Measurements from ENCODE around the gene PDE4B. TPM values are rescaled to one million over a fixed set of nuclear protein-coding genes. Genes with fewer than 3 reads are reported as not detected.
"Not testable (repeated sequence)": the region's sequence is repeated elsewhere in the genome, so short reads cannot be mapped to it uniquely, and the experiment has no call there.

The PDE4B gene
- total RNA-seq, 1 experiment from 2014 or later, result 2.6 TPM

DNA sequence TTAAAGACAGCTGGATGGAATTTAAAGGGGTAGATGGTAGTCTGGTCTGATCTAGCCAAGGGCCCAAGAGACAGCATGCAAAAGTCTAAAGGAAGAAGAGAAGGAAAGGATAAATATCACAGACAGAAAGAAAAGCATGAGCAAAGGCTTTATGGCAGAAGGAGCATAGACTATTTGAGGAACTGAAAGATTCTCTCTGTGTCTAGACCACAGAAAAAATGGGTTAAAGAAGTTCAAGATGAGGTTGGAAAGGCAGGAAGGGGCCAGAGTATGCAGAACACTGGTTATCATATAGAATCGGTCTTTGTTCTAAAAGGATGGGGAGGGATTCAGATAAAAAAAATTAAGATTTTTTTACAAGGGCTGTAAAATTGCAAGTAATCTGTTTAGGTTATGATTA, 604.5 kb downstream of the PDE4B start:
- Histone ChIP-seq H3K27me3 (no peaks in the 10 kb centered on the region), H3K27ac (no peak overlapping the region), H3K4me1 (no peaks in the 10 kb centered on the region), H3K9me3 (replicated peaks) (no peaks in the 10 kb centered on the region), H3K4me3 (no peak overlapping the region), H3K36me3 (no peaks in the 10 kb centered on the region)
- no peak for DNase-seq

DNA sequence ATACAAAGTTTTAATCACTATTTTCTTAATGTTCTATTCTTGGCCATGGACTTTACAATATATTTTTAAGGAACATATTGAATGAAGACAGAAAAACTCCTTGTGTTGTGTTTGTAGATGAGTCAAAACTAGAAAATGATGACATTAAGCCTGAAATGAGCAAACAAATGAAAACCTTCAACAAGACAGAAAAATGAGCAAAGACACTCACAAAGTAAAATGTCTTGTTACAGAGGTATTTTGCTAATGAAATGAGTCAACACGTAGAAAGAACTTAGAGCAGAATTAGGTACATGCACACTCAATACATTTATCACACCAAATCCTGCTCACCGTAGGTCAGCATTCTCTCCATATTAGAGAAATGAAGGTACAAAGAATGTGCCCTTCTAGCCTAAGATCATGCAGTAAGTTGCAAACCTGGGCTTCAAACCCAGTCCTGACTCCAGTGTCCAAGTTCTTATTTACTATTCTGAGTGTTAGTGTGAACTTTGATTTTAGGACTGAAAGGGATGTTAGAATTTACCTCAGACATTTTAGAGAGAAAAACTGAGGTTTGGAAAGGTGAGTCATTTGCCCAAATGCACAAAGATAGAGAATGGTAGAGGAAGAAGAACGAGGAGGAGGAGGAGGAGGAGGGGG, 607.3 kb downstream of the PDE4B start:
- Histone ChIP-seq H3K27me3 (no peaks in the 10 kb centered on the region), H3K4me3 (no peak overlapping the region), H3K4me1 (no peaks in the 10 kb centered on the region), H3K36me3 (no peaks in the 10 kb centered on the region), H3K9me3 (replicated peaks) (no peaks in the 10 kb centered on the region), H3K27ac (no peak overlapping the region)
- DNase-seq, result no peak

DNA sequence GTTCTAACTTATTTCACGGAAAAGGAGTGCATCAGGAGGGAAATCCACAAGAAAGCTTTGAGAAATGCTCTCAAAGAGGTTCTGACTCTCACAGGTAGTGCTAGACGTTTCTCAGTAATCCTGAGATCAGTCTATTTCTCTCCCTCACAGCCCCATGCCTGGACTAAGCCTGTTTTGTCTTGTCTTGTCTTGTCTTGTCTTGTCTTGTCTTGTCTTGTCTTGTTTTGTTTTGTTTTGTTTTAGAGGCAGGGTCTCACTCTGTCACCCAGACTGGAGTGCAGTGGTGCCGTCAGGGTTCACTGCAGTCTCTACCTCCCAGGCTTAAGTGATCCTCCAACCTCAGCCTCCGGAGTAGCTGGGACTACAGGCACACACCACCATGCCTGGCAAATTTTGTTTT, 608.0 kb downstream of the PDE4B start:
- Histone ChIP-seq H3K27me3 (no peaks in the 10 kb centered on the region), H3K27ac (no peak overlapping the region), H3K9me3 (replicated peaks) (no peaks in the 10 kb centered on the region), H3K4me1 (no peaks in the 10 kb centered on the region), H3K4me3 (no peak overlapping the region), H3K36me3 (no peaks in the 10 kb centered on the region)
- DNase-seq, result no peak

DNA sequence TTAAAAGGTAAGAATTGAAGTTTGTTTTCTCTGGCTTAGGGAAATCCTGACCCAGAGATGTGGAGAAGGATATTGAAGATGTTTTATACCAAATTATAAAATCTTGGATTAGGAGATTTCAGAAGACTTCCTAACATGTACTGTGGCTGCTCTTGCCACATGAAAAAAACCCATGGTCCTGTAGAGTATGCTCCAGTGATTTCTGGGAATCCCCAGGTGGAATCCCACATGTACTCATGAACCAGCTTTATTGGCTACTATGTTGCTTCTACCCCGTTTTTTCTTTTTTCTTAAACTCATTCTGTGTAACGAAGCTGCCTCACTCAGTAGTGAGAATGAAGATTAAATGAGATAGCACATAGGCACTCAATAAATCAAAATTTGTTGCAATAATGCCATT, 608.5 kb downstream of the PDE4B start:
- no peak overlapping the region for H3K27ac ChIP-seq
- no peaks in the 10 kb centered on the region for H3K9me3 ChIP-seq (replicated peaks)

DNA sequence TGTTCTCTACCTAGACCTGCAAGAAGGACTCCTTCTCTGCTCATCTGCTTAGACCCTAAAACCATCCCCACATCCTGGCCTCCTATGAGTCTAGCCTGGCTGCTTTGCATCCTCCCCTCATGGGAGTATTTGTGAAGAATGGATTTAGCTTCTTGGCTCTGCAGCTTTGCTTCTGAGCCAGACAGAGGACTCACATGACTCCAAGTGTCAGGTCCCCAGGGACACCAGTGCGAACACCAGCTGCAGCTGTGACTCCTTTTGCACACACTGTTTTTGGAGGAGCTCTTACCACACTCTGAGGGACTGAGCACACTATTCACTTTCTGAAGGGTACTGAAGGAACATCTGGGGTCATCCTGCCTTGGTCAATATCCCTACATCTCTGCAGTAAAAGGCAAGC, 609.5 kb downstream of the PDE4B start:
- Histone ChIP-seq H3K27ac (no peak overlapping the region), H3K27me3 (no peaks in the 10 kb centered on the region), H3K36me3 (no peaks in the 10 kb centered on the region), H3K4me1 (no peaks in the 10 kb centered on the region), H3K4me3 (no peak overlapping the region), H3K9me3 (replicated peaks) (no peaks in the 10 kb centered on the region)
- DNase-seq, result peak; percentile 44 to 62

More for the DNA sequence above, 608.5 kb downstream of the PDE4B start:
- no peak overlapping the region for H3K4me3 ChIP-seq
- H3K27me3 ChIP-seq, result no peaks in the 10 kb centered on the region
- no peaks in the 10 kb centered on the region for H3K36me3 ChIP-seq
- DNase-seq, result no peak
- no peaks in the 10 kb centered on the region for H3K4me1 ChIP-seq

DNA sequence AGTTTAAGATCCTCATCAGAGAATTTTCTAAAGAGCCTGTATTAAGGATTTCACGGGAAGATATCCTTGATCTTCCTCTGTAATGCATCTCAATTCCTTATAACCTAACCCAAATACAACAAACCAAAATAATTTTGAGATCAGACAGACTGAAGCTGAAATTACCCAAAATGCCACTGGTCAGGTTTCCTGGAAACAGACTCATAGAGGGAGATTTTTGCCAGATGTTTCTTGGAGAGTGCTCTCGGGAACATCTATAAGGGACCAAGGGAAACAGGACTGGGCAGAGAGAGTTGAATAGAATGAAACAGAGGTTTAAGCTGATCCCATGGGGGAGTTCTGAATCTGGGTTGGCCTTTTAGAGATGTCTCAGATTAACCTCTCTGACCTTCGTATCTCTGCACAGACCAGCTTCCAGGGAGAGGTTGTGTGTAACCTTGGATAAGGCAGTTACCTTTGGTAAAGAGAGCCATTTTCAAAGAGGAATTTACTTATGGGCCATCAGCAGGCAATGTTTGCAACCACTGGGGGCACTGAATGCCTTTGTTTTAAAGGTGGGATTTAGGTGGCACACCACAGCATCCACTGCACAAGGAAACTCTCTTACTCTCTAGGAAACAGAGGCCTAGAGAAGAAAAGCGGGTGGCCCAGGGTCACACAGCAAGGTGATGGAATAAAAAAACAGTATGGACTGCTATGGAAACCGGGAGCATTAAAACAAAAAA, 610.5 kb downstream of the PDE4B start:
- Histone ChIP-seq H3K27me3 (no peaks in the 10 kb centered on the region), H3K4me3 (no peak overlapping the region), H3K36me3 (no peaks in the 10 kb centered on the region), H3K27ac (no peak overlapping the region), H3K9me3 (replicated peaks) (no peaks in the 10 kb centered on the region), H3K4me1 (no peaks in the 10 kb centered on the region)
- DNase-seq, result no peak

DNA sequence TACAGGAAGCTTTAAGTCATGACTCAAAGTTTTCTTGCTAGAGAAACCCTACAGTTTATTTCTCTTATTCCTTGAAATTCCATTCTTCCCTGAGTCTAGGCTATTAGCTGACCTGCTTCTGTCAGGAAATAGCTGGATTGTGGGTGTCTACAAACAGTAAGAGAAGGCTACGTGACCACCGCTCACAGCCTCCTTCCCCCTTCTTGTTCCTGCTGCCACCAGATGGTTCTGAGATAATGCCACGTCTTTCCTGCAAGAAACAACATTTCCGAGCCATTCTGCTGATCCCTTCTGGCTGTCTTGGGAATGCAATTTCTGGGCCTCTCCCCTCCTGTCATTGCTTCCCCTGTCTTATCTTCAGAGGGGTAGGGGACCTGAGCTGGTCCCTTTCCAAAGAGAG, 612.4 kb downstream of the PDE4B start:
- H3K36me3 ChIP-seq, result no peaks in the 10 kb centered on the region
- DNase-seq, result no peak
- H3K9me3 ChIP-seq (replicated peaks), result 0 out of 2 replicates have a peak, but pooled peaks cover 5% of the 10 kb centered on the region
- no peaks in the 10 kb centered on the region for H3K4me1 ChIP-seq
- no peaks in the 10 kb centered on the region for H3K27me3 ChIP-seq
- no peak overlapping the region for H3K4me3 ChIP-seq
- no peak overlapping the region for H3K27ac ChIP-seq

DNA sequence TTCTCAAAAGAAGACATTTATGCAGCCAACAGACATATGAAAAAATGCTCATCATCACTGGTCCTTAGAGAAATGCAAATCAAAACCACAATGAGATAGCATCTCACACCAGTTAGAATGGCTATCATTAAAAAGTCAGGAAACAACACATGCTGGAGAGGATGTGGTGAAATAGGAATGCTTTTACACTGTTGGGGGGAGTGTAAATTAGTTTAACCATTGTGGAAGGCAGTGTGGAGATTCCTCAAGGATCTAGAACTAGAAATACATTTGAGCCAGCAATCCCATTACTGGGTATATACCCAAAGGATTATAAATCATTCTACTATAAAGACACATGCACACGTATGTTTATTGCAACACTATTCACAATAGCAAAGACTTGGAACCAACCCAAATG, 618.8 kb downstream of the PDE4B start:
- not testable (repeated sequence) for H3K4me3 ChIP-seq; H3K27me3 ChIP-seq; H3K9me3 ChIP-seq (replicated peaks); H3K4me1 ChIP-seq; H3K36me3 ChIP-seq; DNase-seq; H3K27ac ChIP-seq

DNA sequence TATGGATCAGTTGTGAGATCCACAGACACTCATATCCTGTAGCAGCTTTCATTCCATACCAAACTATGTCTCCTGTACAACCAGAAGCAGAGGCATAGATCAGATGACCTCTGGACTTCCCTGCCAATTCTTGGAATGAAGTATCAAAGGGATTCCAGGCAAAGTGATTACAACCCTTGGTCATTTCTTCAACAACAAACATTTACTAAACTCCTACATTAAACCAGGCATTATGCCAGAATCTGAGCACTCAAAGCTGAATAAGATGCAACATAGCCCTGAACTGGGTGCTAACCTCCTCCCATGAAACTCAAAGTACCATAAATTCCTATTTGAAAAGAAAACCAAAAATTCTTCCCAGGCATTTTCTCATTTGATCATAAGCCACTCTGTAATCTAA, 620.0 kb downstream of the PDE4B start:
- Histone ChIP-seq H3K9me3 (replicated peaks) (0 out of 2 replicates have a peak, but pooled peaks cover 5% of the 10 kb centered on the region), H3K27ac (no peak overlapping the region), H3K4me3 (no peak overlapping the region), H3K36me3 (no peaks in the 10 kb centered on the region), H3K27me3 (no peaks in the 10 kb centered on the region), H3K4me1 (no peaks in the 10 kb centered on the region)
- no peak for DNase-seq

DNA sequence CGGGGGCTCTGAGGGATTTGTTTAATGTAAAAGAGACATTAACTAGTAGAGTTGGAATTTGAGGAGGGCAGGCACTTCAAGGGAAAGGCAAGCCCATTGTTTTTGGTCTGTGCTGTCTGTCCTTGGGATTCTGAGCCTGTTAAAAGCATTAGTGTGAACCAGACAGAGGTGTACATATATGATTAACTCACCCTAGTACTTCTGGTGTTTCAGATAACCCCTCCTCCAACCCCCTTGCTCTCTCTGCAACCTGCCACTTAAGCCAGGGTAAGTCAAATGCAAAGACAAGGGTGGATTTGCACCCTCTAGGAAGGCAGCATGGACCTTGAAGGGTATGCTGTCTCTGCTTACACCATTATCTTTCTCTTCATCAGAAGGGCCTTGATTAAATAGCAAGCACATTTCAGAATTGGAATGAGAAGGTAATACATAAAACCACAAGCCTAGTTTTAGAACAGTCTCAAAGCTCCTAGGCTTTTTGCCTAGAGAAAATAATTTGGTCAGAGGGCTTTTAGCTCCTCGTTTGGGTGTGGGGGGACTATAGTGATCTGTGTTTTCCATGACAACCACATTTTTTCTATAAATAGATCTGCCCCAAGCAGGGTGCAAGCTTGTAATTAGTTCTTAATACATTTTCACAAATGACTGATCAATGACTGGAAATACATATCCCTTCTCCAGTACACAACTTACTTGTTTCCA, 620.6 kb downstream of the PDE4B start:
- Histone ChIP-seq H3K27ac (no peak overlapping the region), H3K36me3 (no peaks in the 10 kb centered on the region), H3K27me3 (no peaks in the 10 kb centered on the region), H3K9me3 (replicated peaks) (0 out of 2 replicates have a peak, but pooled peaks cover 5% of the 10 kb centered on the region), H3K4me1 (no peaks in the 10 kb centered on the region), H3K4me3 (no peak overlapping the region)
- no peak for DNase-seq

DNA sequence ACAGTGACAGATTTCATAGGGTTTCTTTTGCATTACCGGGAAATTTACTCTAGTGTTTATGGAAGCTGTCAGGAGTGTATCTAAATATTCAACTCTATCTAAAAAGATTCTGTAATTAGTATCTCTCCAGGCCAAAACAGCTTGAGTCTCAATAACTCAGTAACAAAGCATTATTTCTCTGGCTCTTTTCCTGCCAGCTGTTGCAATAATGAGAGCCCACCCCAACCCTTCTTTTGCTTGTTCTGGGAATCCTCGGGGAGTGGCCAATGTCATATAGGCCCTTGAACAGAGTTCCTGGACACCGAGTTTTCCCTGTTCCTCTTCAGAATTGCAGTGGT, 621.1 kb downstream of the PDE4B start:
- no peaks in the 10 kb centered on the region for H3K27me3 ChIP-seq
- H3K4me1 ChIP-seq, result no peaks in the 10 kb centered on the region
- DNase-seq, result no peak
- H3K36me3 ChIP-seq, result no peaks in the 10 kb centered on the region
- 0 out of 2 replicates have a peak, but pooled peaks cover 2% of the 10 kb centered on the region for H3K9me3 ChIP-seq (replicated peaks)
- no peak overlapping the region for H3K27ac ChIP-seq
- no peak overlapping the region for H3K4me3 ChIP-seq

DNA sequence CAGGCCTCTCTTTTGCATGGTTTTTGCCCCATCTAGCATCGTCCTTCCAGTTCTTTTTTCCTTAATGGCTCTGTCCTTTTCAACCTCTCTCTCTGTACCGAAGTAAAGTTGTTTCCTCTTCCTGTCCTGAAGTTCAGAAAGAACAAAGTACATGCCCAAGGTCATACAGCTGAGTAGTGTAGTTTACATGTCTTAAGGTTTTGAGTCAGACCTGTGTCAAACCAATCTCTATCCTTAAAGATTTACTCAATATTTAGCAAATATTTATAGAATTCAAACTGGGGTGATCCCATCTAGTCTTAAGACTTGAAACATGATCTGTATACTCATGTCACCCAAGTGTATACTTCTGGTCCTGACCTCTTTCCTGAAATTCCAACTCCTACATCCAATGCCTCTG, 622.6 kb downstream of the PDE4B start:
- Histone ChIP-seq H3K27me3 (no peaks in the 10 kb centered on the region), H3K4me1 (no peaks in the 10 kb centered on the region), H3K36me3 (no peaks in the 10 kb centered on the region), H3K9me3 (replicated peaks) (no peaks in the 10 kb centered on the region), H3K27ac (no peak overlapping the region), H3K4me3 (no peak overlapping the region)
- DNase-seq, result no peak

DNA sequence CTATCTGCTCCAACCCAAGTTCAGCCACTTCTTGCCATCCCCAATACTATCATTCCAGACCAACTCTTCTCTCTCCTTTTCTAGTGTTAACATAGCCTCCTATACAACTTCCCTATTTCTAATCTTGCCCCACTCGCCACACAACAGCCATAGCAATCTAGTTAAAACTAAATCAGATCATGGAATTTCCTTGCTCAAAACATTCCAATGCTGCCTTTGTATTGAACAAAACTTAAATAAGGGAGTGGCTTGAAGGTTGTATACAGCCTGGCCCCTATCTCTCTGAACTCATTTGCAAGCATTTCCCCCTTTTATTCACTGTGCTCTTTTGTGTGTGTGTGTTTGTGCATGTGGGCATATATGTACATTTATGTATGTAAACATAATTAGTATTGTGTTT, 623.2 kb downstream of the PDE4B start:
- H3K36me3 ChIP-seq, result no peaks in the 10 kb centered on the region

DNA sequence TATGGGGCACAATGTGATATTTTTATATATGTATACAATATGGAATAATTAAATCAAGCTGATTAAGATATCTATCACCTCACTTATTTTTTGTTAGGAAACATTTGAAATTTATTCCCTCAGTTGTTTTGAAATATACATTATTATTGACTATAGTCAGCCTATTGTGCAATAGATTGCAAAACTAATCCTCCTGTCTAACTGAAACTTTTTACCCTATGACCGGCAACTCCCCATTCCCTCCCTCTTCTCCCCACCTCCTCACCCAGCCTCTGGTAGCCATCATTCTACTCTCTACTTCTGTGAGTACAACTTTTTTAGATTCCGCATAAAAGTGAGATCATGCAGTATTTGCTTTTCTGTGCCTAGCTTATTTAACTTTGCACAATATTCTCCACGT, 623.6 kb downstream of the PDE4B start:
- Histone ChIP-seq H3K36me3 (no peaks in the 10 kb centered on the region), H3K4me1 (no peaks in the 10 kb centered on the region), H3K27ac (no peak overlapping the region), H3K4me3 (no peak overlapping the region), H3K9me3 (replicated peaks) (no peaks in the 10 kb centered on the region), H3K27me3 (no peaks in the 10 kb centered on the region)
- no peak for DNase-seq

More for the DNA sequence above, 623.2 kb downstream of the PDE4B start:
- H3K27me3 ChIP-seq, result no peaks in the 10 kb centered on the region
- no peaks in the 10 kb centered on the region for H3K4me1 ChIP-seq
- no peaks in the 10 kb centered on the region for H3K9me3 ChIP-seq (replicated peaks)
- H3K27ac ChIP-seq, result no peak overlapping the region
- H3K4me3 ChIP-seq, result no peak overlapping the region
- no peak for DNase-seq

DNA sequence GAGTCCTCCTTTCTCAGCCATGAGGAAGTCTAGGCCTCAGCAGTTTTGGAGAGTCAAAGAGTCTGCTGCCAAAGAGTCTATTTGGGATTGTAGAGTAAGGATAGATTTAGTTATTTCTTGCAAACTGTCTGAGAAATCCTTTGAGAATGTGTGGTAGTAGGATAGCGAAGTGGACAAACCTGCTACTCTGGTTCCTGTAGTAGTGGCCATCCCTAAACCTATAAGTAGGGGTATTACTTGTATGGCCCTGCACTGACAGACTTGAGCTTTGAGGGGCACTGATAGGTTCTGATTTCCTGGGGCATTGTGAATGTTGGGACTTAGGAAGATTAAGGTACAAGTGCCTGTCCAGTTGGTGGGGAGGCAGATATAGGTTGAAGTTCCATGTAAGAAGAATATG, 625.3 kb downstream of the PDE4B start:
- no peaks in the 10 kb centered on the region for H3K9me3 ChIP-seq (replicated peaks)
- no peak for DNase-seq
- no peak overlapping the region for H3K4me3 ChIP-seq
- H3K36me3 ChIP-seq, result no peaks in the 10 kb centered on the region
- H3K4me1 ChIP-seq, result no peaks in the 10 kb centered on the region
- no peaks in the 10 kb centered on the region for H3K27me3 ChIP-seq
- H3K27ac ChIP-seq, result no peak overlapping the region
